Measurements from ENCODE around the gene KLHL25.
"Not testable (repeated sequence)": the region's sequence is repeated elsewhere in the genome, so short reads cannot be mapped to it uniquely, and the experiment has no call there.

Gene KLHL25

GRCh38 chr15:85794598-85795336, at the start of gene KLHL25:
Gene KLHL25, minus strand, starts transcription at chr15:85794925. Its CDS starts 25,115 bp downstream, at chr15:85769810.
- peak; percentile 61 for DNase-seq (ENCODE audit: low read depth)

- no peak for DNase-seq (ENCODE audit: low read depth)
These were observed 46.1 kb upstream of the KLHL25 start for GRCh38 chr15:85840802-85841152.

DNA sequence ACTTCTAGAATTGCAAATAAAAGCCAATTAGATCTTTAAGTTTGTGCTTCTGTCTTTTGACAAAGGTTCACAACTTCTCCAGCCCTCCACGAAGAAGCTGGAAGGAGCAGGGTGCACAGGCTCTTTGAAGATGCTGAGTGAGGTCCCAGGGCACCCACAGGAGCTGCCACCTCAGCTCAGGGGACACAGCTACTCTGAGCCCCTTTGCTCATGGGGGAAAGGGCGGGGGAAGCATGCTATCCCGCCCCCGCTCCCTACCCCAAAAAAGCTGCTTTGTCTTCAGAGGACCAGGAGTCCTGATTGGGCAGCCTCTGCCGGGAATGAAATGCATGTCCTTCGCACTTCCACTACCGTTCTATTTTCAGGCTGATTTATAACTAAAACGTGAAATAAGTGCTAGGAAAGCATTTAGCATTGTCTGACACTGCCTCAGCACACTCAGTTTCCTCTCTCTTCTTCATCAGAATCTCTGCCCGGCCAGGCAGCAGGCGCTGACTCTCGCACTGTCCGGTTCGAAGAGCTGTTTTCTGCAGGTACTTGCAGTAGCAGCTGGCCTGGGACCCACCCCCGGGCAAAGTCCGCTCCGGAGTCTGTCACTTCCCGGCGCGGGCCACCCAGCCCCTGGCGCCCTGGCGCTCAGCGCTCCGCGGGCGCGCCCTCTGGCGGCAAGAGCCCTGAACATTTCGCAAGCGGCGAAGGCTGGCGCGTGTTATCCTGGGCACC, 45.5 kb upstream of the KLHL25 start:
- no peak for DNase-seq (ENCODE audit: low read depth)

DNA sequence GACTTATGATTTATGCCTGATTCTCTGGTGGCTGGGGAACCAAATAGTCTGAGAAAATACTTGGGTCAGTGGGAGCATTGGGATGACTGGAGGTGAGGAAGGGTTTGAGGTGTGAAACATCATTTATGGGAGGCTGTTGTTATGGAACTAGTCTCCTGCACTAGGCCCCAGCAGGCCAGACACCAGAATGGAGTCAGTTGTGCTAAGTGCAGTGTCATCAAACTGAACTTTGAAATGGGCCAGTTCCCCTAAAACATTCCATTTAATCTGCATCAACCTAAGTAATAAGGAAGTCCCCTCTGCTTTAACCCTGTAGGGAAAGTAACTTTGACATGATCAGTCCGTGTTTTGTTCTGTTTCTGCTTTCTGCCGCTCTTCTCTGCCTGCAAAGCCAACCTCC, 44.9 kb upstream of the KLHL25 start:
- DNase-seq (ENCODE audit: low read depth) = no peak

- no peak for DNase-seq (ENCODE audit: low read depth)
These were observed 43.9 kb upstream of the KLHL25 start for GRCh38 chr15:85838655-85839054.

- DNase-seq (ENCODE audit: low read depth) = no peak
These were observed 43.2 kb upstream of the KLHL25 start for GRCh38 chr15:85837881-85838280.

DNA sequence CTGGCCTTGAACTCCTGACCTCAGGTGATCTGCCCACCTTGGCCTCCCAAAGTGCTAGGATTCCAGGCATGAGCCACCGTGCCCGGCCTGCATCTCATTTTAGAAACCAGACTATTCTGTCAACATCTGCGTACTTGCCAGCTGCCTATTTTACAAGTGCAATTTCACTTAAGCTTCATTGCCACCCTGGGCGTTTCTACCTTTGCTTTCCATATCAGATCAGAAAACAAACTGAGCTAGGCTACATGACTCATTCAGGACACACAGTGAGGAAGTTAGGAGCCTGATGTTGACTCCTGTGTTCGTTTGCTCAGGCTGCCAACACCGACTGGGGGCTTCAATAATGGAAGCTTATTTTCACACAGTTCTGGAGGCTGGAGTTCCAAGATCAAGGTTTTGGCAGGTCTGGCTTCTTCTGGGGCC, 42.3 kb upstream of the KLHL25 start:
- no peak for DNase-seq (ENCODE audit: low read depth)

DNA sequence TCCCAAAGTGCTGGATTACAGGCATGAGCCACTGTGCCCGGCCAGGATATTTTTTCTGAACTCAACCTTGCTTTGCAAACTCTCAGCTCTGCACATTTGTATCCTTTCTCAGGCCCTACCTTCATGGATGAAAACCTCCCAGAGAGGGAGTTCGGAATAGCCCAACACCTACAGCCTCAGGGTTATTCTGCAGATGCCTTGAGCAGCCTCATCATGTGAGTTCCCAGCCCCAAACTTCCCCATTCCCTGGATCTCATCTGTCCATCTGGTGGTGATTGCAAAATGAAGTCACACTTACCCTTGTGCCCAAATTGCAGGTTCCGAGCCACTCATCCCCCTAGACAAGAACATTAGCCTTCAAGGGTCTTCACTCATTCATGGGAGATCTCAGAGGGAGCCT, 39.9 kb upstream of the KLHL25 start:
- no peak for DNase-seq (ENCODE audit: low read depth)

DNA sequence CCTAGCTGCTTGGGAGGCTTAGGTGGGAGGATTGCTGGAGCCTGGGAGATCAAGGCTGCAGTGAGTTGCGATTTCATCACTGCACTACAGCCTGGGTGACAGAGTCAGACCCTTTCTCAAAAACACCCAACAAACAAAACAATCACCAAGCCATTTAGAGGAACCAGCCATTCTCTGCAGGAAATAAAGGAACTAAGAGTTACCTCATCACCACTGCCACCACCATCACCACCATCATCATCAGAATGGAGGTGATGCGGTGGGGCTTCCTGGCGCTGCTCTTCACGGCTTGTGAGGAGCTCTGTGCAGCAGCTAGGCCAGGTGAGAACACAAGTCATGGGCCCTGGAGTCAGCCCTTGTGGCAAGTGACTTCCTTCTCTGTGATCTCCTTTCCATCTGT, 37.7 kb upstream of the KLHL25 start:
- no peak for DNase-seq (ENCODE audit: low read depth)

DNA sequence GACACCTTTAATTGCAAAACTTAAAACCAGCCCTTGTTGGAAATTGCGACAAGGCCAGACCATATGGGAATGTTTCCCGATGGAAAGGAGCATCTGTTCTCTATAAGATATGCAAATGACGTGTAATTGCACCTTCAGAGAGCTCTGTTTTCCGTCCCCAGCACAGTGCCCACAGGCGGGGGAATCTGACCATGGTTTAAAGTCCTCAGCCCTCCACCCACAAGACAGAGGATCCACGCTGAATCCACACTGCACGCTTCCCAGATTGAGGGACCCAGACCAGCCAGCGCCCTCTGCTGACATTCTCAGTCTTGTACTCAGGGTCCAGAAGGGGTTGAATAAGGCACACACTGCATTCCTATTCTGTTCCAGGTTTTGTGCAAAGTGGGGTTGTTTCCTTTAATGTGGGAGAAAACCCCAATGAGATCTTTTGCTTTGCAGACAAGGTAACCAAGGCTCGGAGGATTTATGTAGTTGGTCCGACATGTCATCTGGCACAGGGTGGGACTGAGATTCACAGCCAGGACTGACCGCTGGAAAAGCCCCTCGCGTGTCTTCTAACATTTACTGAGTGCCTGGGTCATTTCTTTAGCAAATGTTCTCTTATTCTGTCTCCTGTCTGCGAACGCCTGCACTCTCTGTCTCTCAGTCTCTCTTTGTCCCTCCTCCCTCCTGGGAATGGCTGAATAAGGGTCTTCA, 36.8 kb upstream of the KLHL25 start:
- no peak for DNase-seq (ENCODE audit: low read depth)

DNA sequence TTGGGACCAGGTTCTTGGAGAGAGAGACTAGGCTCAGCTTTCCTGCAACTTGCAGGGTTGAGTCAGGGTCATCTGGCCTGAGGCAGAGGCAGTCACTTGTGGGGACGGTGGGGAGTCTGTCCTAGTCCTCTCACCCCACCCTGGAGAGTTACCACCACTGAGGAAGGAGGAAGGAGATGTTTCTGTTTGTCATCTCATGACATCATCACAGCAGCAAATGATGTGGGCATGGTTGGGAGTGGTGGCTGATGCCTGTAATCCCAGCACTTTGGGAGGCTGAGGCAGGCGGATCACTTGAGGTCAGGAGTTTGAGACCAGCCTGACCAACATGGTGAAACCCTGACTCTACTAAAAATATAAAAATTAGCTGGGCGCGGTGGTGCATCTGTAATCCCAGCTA, 35.0 kb upstream of the KLHL25 start:
- DNase-seq (ENCODE audit: low read depth) = not testable (repeated sequence)

- no peak for DNase-seq (ENCODE audit: low read depth)
These were observed 34.1 kb upstream of the KLHL25 start for GRCh38 chr15:85828874-85829273.

- no peak for DNase-seq (ENCODE audit: low read depth)
These were observed 33.4 kb upstream of the KLHL25 start for GRCh38 chr15:85828126-85828525.

- no peak for DNase-seq (ENCODE audit: low read depth)
These were observed 32.2 kb upstream of the KLHL25 start for GRCh38 chr15:85826756-85827515.

DNA sequence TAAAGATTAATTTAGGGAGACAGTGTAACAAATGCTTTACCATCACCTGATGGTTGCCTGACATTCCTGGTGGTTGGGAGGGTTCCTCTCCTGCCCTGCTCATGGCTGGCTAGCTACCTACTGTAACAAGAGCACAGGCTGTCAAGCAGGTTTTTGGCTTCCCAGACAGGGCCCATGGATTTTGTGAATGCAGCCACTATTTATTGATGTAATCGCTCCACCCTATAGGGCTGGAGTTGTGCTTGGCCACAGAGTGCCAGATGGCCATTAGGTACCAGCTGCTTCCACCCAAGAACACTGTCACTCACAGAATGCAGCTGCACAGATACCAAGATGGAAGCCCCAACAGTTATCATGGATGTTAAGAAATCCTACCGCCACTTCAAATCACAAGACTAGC, 31.0 kb upstream of the KLHL25 start:
- no peak for DNase-seq (ENCODE audit: low read depth)

- DNase-seq (ENCODE audit: low read depth) = no peak
These were observed 30.4 kb upstream of the KLHL25 start for GRCh38 chr15:85825118-85825517.

- no peak for DNase-seq (ENCODE audit: low read depth)
These were observed 26.8 kb upstream of the KLHL25 start for GRCh38 chr15:85821545-85821944.

DNA sequence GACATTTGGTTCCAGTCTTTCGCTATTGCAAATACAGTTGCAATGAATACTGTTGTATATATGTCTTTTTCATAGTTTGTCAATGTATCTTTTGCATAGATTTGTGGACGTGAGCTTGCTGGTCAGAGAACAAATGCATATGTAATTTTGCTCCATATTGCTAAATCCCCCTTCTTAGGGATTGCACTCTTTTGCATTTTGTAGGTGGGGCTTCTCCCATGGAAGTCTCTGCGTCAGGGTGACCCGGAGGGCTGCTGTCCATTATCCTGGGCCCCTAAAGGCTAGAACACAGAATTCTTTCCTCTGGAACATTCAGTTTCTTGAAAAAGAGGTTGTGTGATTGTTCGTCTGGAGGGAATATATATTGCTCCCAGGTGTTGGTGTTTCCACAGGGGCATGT, 25.2 kb upstream of the KLHL25 start:
- no peak for DNase-seq (ENCODE audit: low read depth)

DNA sequence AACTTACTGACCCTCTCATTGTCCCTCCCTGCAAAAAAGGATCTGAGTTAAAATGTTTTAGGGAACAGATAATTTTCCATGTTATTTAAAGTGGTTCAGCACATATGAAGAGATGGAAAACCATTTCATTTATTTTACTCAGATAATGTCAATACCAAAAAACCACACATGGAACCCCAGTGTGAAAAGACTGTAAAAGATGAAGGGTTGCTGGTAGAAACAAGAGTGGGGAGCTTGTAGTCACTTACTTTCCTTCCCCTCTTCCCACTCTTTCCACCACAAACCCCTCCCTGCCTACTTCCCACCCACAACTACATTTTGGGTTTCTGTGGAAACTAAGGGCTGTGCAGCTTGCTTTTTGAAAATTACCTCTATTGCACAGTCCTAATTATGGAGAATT, 18.5 kb upstream of the KLHL25 start:
- DNase-seq (ENCODE audit: low read depth) = no peak

- DNase-seq (ENCODE audit: low read depth) = no peak
These were observed 15.3 kb upstream of the KLHL25 start for GRCh38 chr15:85810075-85810474.

GRCh38 chr15:85805420-85805819, 10.7 kb upstream of the KLHL25 start:
- DNase-seq (ENCODE audit: low read depth) = no peak

DNA sequence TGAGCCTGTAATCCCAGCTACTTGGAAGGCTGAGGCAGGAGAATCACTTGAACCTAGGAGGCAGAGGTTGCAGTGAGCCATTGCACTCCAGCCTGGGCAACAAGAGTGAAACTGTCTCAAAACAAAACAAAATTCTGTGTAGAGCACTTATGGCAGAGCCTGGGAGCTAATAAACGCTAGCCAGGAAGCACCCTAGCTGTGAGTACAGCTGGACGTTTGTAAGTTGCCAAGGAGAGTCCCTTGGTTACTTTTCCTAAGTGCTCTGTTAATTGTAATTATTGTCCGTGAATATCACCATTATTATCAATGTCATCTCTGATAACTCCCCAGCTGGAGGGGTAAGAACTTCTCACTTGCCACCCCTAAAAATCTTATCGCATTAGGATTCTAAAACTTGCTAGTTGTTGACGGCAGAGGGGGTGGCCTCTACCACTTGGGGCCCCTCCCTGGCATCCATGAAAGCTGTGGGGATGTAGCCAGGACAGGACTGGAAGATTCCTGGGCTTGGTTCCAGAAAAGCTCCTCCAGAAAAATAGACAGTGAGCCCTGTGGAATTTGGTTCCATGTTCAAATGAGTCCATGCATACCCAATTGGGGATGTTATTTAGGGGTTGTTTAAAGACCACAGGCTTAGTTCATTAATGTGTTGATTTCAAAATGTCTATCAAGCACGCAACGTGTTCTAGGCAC, 9.9 kb upstream of the KLHL25 start:
- DNase-seq (ENCODE audit: low read depth) = no peak
